ENCODE results near the gene NXPH1.

Gene NXPH1

GRCh38 chr7:8444468-8444769 lies 11.0 kb downstream of the NXPH1 start:
- peaks cover 83% of the 10 kb centered on the region for H3K27me3 Mint-ChIP-seq (ENCODE audit: low read depth)
- no peak overlapping the region for H3K27ac Mint-ChIP-seq
- peaks cover 19% of the 10 kb centered on the region for H3K4me1 Mint-ChIP-seq
- H3K9me3 Mint-ChIP-seq = peaks cover 3% of the 10 kb centered on the region
- no peak overlapping the region for H3K4me3 Mint-ChIP-seq
- H3K36me3 Mint-ChIP-seq (ENCODE audit: low read depth) = no peaks in the 10 kb centered on the region
- TF ChIP-seq CTCF (IDR thresholded peaks at IDR 0.05; ENCODE audit: unreplicated experiment in 3 of 3) = no peak

- H3K4me1 Mint-ChIP-seq = no peaks in the 10 kb centered on the region
- no peak for TF ChIP-seq CTCF (IDR thresholded peaks at IDR 0.05; ENCODE audit: unreplicated experiment in 3 of 3)
- no peak overlapping the region for H3K4me3 Mint-ChIP-seq
Measured at GRCh38 chr7:8453535-8453934, 20.1 kb downstream of the NXPH1 start.

DNA sequence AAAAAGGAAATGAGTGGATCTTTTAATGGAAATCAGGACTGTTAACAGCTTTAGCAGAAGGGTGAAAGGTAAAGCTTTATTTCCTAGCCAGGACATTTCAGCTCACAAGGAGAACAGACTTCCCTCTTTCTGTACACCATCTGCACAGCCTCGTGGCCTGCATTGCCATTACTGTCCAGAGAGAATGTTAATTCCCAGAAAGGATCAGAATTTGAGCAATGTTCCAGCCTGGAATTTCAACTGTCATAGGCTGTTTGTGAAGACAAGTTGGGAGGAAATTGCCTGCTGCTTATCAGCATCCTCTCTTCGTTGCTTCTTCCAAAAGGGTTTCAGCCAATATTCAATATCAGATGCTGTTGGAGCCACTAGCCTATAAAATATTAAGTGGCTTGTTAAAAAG lies 22.0 kb downstream of the NXPH1 start:
- no peaks in the 10 kb centered on the region for H3K36me3 Mint-ChIP-seq (ENCODE audit: low read depth)
- no peaks in the 10 kb centered on the region for H3K9me3 Mint-ChIP-seq
- peaks cover 6% of the 10 kb centered on the region for H3K27me3 Mint-ChIP-seq (ENCODE audit: low read depth)
- H3K4me3 Mint-ChIP-seq = no peak overlapping the region
- no peak overlapping the region for H3K27ac Mint-ChIP-seq
- no peaks in the 10 kb centered on the region for H3K4me1 Mint-ChIP-seq
- no peak for TF ChIP-seq CTCF (IDR thresholded peaks at IDR 0.05; ENCODE audit: unreplicated experiment in 3 of 3)

More at GRCh38 chr7:8453535-8453934, 20.1 kb downstream of the NXPH1 start:
- peaks cover 11% of the 10 kb centered on the region for H3K27me3 Mint-ChIP-seq (ENCODE audit: low read depth)
- H3K27ac Mint-ChIP-seq = no peak overlapping the region
- no peaks in the 10 kb centered on the region for H3K36me3 Mint-ChIP-seq (ENCODE audit: low read depth)
- H3K9me3 Mint-ChIP-seq = no peaks in the 10 kb centered on the region

- Mint-ChIP-seq H3K27me3 (ENCODE audit: low read depth) (peaks cover 8% of the 10 kb centered on the region), H3K36me3 (ENCODE audit: low read depth) (no peaks in the 10 kb centered on the region)
Measured at GRCh38 chr7:8462309-8462708, 28.9 kb downstream of the NXPH1 start.

GRCh38 chr7:8465338-8465737 lies 31.9 kb downstream of the NXPH1 start:
- no peak overlapping the region for H3K27ac Mint-ChIP-seq
- TF ChIP-seq CTCF (IDR thresholded peaks at IDR 0.05; ENCODE audit: unreplicated experiment in 3 of 3) = no peak
- no peaks in the 10 kb centered on the region for H3K36me3 Mint-ChIP-seq (ENCODE audit: low read depth)
- H3K4me1 Mint-ChIP-seq = no peaks in the 10 kb centered on the region
- no peaks in the 10 kb centered on the region for H3K9me3 Mint-ChIP-seq
- no peak overlapping the region for H3K4me3 Mint-ChIP-seq
- peaks cover 8% of the 10 kb centered on the region for H3K27me3 Mint-ChIP-seq (ENCODE audit: low read depth)

More at GRCh38 chr7:8462309-8462708, 28.9 kb downstream of the NXPH1 start:
- Mint-ChIP-seq H3K27ac (no peak overlapping the region), H3K4me1 (no peaks in the 10 kb centered on the region), H3K4me3 (no peak overlapping the region), H3K9me3 (no peaks in the 10 kb centered on the region)
- no peak for TF ChIP-seq CTCF (IDR thresholded peaks at IDR 0.05; ENCODE audit: unreplicated experiment in 3 of 3)

DNA sequence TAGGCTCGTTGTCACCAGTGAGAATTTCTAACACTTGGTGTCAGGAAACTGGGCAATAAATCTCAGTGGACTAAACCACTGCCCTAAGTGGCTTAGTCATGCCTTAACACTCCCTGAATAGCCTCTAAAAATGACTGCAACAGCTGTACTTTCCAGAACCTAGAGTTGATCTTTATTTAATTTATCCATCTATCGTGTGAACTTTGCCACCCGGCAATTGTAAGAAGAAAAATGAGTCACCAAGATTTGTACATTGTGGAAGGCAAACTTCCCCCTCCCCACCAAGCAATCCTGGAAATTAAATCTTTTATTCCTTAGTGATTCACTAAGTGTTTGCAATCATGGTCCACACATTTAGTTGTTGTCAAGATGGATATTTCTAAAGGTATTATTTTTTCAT lies 47.1 kb downstream of the NXPH1 start:
- Mint-ChIP-seq H3K4me3 (no peak overlapping the region), H3K27ac (no peak overlapping the region), H3K27me3 (ENCODE audit: low read depth) (no peaks in the 10 kb centered on the region), H3K36me3 (ENCODE audit: low read depth) (no peaks in the 10 kb centered on the region), H3K4me1 (no peaks in the 10 kb centered on the region), H3K9me3 (no peaks in the 10 kb centered on the region)
- TF ChIP-seq CTCF (IDR thresholded peaks at IDR 0.05; ENCODE audit: unreplicated experiment in 3 of 3) = no peak

Data from nephron (organoid).